K562 (cell line): ENCODE data around the gene SOAT1. TPM values are rescaled to one million over a fixed set of nuclear protein-coding genes. Genes with fewer than 3 reads are reported as not detected.

Source experiments
- GATA2 ChIP-seq: sonication (generic); formaldehyde crosslinking; IDR thresholded peaks from 2 replicates; pipeline ENCODE4 v1.4.0; 2020; ENCODE audit warnings: mild to moderate bottlenecking, missing genetic modification reagents
- HMG20A ChIP-seq: fragments of 450-650 bp; formaldehyde crosslinking; conservative IDR thresholded peaks from 2 replicates; pipeline ENCODE4 v1.4.0; 2020; ENCODE audit warnings: mild to moderate bottlenecking, mixed read lengths
- MBD2 ChIP-seq: sonication (generic); IDR thresholded peaks from 2 replicates; pipeline ENCODE4 v1.6.1; 2016; ENCODE audit warnings: low read depth, borderline replicate concordance
- POLR3A ChIP-seq: IDR thresholded peaks from 2 replicates; pipeline ENCODE4 v1.6.1; 2011; ENCODE audit warnings: borderline replicate concordance, mild to moderate bottlenecking, moderate library complexity; ENCODE audit not compliant: insufficient read length, insufficient read depth; ENCODE audit errors: extremely low read depth
- PURB ChIP-seq: sonication (generic); formaldehyde crosslinking; IDR thresholded peaks from 2 replicates; pipeline ENCODE4 v1.9.0; 2021; ENCODE audit warnings: low read depth, mild to moderate bottlenecking, missing genetic modification reagents
- SMARCA4 ChIP-seq: fragments of 450-650 bp; IDR thresholded peaks from 2 replicates; pipeline ENCODE4 v1.6.1; 2016
- TAF9B ChIP-seq: fragments of 450-650 bp; IDR thresholded peaks from 2 replicates; pipeline ENCODE4 v1.6.1; 2018; ENCODE audit warnings: mild to moderate bottlenecking; ENCODE audit not compliant: partially characterized antibody
- TEAD1 ChIP-seq, 2 experiments: fragments of 450-650 bp in 1 of 2; sonication (generic) in 1 of 2; formaldehyde crosslinking; IDR thresholded peaks; 2 replicates each; pipeline versions ENCODE4 v1.4.0 to v1.8.0; 2020 to 2022; ENCODE audit warnings: mild to moderate bottlenecking in 2 of 2, missing genetic modification reagents in 1 of 2
- ZBTB26 ChIP-seq: fragments of 450-650 bp; formaldehyde crosslinking; IDR thresholded peaks from 2 replicates; pipeline ENCODE4 v1.4.0; 2022; ENCODE audit warnings: missing genetic modification characterization
- ZFP36 ChIP-seq: fragments of 150-350 bp; IDR thresholded peaks from 2 replicates; pipeline ENCODE4 v1.6.1; 2018; ENCODE audit warnings: low read length, low read depth; ENCODE audit not compliant: partially characterized antibody
- ZNF12 ChIP-seq: sonication (generic); formaldehyde crosslinking; IDR thresholded peaks from 2 replicates; pipeline ENCODE4 v1.4.0; 2020; ENCODE audit warnings: mild to moderate bottlenecking, missing genetic modification reagents
- ZNF124 ChIP-seq: sonication (generic); formaldehyde crosslinking; IDR thresholded peaks from 2 replicates; pipeline ENCODE4 v1.8.1; 2022; ENCODE audit warnings: missing genetic modification reagents
- ZNF174 ChIP-seq: fragments of 250-450 bp; sonication (Bioruptor Pico); IDR thresholded peaks from 2 replicates; pipeline ENCODE4 v1.4.0; 2020; ENCODE audit warnings: mild to moderate bottlenecking
- ZNF318 ChIP-seq, 2 experiments: fragments of 450-650 bp; IDR thresholded peaks; 2 replicates each; pipeline ENCODE4 v1.6.1; 2016; ENCODE audit warnings: mild to moderate bottlenecking in 2 of 2, borderline replicate concordance in 1 of 2, low read depth in 1 of 2, moderate library complexity in 1 of 2
- ZNF354B ChIP-seq: fragments of 250-450 bp; sonication (Bioruptor Pico); IDR thresholded peaks from 2 replicates; pipeline ENCODE4 v1.4.0; 2020
- polyA plus RNA-seq, 8 experiments: library from polyadenylated mRNA; depleted of rRNA in 4 of 8; stranded (reverse) in 5 of 8; unstranded in 3 of 8; fragments of >200 nt; fragmentation: Nextera tagmentation in 2 of 8; fragmentation: Illumina TruSeq in 1 of 8; extraction: Ambion mirVana in 2 of 8; extraction: Trizol in 1 of 8; gene quantifications; 2 replicates each; pipeline versions ENCODE4 v1.2.1 to v1.2.3, GENCODE V29; 2011 to 2014; ENCODE audit warnings: inconsistent platforms in 1 of 8, missing spikeins in 1 of 8
- total RNA-seq, 7 experiments: library from RNA; depleted of rRNA in 6 of 7; stranded (reverse); fragments of >200 nt in 6 of 7; fragmentation: Illumina TruSeq in 2 of 7; extraction: Trizol in 2 of 7; gene quantifications; 2 replicates each; pipeline versions ENCODE4 v1.2.1 to v1.2.3, GENCODE V29; 2011 to 2021; ENCODE audit warnings: low replicate concordance in 1 of 7
- TF ChIP-seq, protein P1 (sequence below), 2 experiments: fragments of 450-650 bp; IDR thresholded peaks; 2 replicates each; pipeline ENCODE4 v1.6.1; 2016

SOAT1 gene
- total and polyA plus RNA-seq, 9 of the 15 experiments (the other 6 are each of a cell fraction or from before 2014, with no cell fraction given), result 5.5 to 29.1 (median 17.3) TPM

- TF ChIP-seq ZNF318 (IDR thresholded peaks at IDR 0.05; ENCODE audit: borderline replicate concordance in 1 of 2, low read depth in 1 of 2) (no peak), ZNF12 (CRISPR knock-in tag) (0 out of 2 replicates have a peak, but pooled peaks have one; percentile 64), SMARCA4 (peak; percentile 41; the same call in 1 of the 2 replicates), POLR3A (no peak), ZNF124 (CRISPR knock-in tag) (no peak), HMG20A (CRISPR knock-in tag) (no peak), TAF9B (no peak), ZFP36 (no peak), ZBTB26 (CRISPR knock-in tag) (no peak), ZNF354B (no peak), ZNF174 (no peak), TEAD1 (CRISPR knock-in tag; IDR thresholded peaks at IDR 0.05) (0 out of 4 replicates have a peak, but pooled peaks of 1 of the 2 experiments have one; percentile 0), PURB (CRISPR knock-in tag) (no peak), MBD2 (0 out of 2 replicates have a peak, but pooled peaks have one; percentile 55), GATA2 (CRISPR knock-in tag) (no peak)
- TF ChIP-seq, protein P1, sequence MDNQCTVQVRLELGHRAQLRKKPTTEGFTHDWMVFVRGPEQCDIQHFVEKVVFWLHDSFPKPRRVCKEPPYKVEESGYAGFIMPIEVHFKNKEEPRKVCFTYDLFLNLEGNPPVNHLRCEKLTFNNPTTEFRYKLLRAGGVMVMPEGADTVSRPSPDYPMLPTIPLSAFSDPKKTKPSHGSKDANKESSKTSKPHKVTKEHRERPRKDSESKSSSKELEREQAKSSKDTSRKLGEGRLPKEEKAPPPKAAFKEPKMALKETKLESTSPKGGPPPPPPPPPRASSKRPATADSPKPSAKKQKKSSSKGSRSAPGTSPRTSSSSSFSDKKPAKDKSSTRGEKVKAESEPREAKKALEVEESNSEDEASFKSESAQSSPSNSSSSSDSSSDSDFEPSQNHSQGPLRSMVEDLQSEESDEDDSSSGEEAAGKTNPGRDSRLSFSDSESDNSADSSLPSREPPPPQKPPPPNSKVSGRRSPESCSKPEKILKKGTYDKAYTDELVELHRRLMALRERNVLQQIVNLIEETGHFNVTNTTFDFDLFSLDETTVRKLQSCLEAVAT (IDR thresholded peaks at IDR 0.05), result peak in 1 of 2 experiments; percentile 26; a peak in 2 of 4 replicates
These were observed at the start of gene SOAT1 (continued) for GRCh38 chr1:179293340-179294327.
